IMR-90 (cell line): Measurements from ENCODE around the gene CAMK2D. TPM values are rescaled to one million over a fixed set of nuclear protein-coding genes. Genes with fewer than 3 reads are reported as not detected.

Source experiments
- ATAC-seq: fragments of 200-7000 bp; cut with Tn5 transposase; 2 replicates; pipeline ENCODE4 v1.9.1; 2020; ENCODE audit warnings: low read depth, mild to moderate bottlenecking, moderate library complexity
- BruUV-seq: library from RNA; stranded (reverse); fragments of 400-500 nt; replicated peaks from 2 replicates; lab custom pipeline; 2021; lab: Mats Ljungman, UMichigan
- CTCF ChIA-PET: fragments of 300-600 bp; formaldehyde crosslinking; extraction: SDS; loops from one replicate; lab custom pipeline; 2021; ENCODE audit warnings: antibody characterized with exemption; lab: Yijun Ruan, JAX
- POLR2A ChIA-PET: fragments of 300-600 bp; sonication (Branson Sonifier 250); formaldehyde crosslinking; loops from one replicate; lab custom pipeline; 2022; ENCODE audit warnings: antibody characterized with exemption; ENCODE audit not compliant: unreplicated experiment; lab: Charles Lee
- DNase-seq: peaks from one replicate; pipeline ENCODE4 v3.0.0; 2013
- H2AFZ ChIP-seq: replicated peaks from 2 replicates; pipeline ENCODE3; 2013; ENCODE audit warnings: low read length, mild to moderate bottlenecking; ENCODE audit not compliant: poor library complexity
- H2AK5ac ChIP-seq: 2 replicates; pipeline ENCODE4 v1.6.1; 2013; ENCODE audit warnings: low read depth, low read length, inconsistent platforms
- H2AK9ac ChIP-seq: replicated peaks from 2 replicates; pipeline ENCODE3; 2013; ENCODE audit warnings: mild to moderate bottlenecking, low read depth, low read length, moderate library complexity; ENCODE audit not compliant: poor library complexity
- H2BK120ac ChIP-seq: 2 replicates; pipeline ENCODE4 v1.6.1; 2013; ENCODE audit warnings: low read depth, low read length, inconsistent platforms
- H2BK15ac ChIP-seq: 3 replicates; pipeline ENCODE4 v1.6.1; 2013; ENCODE audit warnings: low read depth, low read length, inconsistent platforms
- H2BK20ac ChIP-seq: 2 replicates; pipeline ENCODE4 v1.6.1; 2013; ENCODE audit warnings: low read depth, mild to moderate bottlenecking, inconsistent platforms, low read length, moderate library complexity
- H2BK5ac ChIP-seq: 2 replicates; pipeline ENCODE4 v1.6.1; 2013; ENCODE audit warnings: mild to moderate bottlenecking, low read depth, low read length, inconsistent platforms; ENCODE audit not compliant: poor library complexity, severe bottlenecking
- H3K14ac ChIP-seq: replicated peaks from 2 replicates; pipeline ENCODE4 v1.6.1; 2013; ENCODE audit warnings: low read depth, low read length, inconsistent platforms
- H3K18ac ChIP-seq: 2 replicates; pipeline ENCODE4 v1.6.1; 2013; ENCODE audit warnings: low read depth, low read length, control low read depth
- H3K23ac ChIP-seq: 2 replicates; pipeline ENCODE4 v1.6.1; 2013; ENCODE audit warnings: low read depth, low read length, inconsistent platforms
- H3K27ac ChIP-seq: 2 replicates; pipeline ENCODE4 v1.5.1; 2013; ENCODE audit warnings: mild to moderate bottlenecking, control low read depth, low read length; ENCODE audit not compliant: insufficient read depth
- H3K27me3 ChIP-seq: 2 replicates; pipeline ENCODE4 v1.6.1; 2013; ENCODE audit warnings: low read length; ENCODE audit not compliant: control insufficient read depth, insufficient read depth
- H3K36me3 ChIP-seq: 2 replicates; pipeline ENCODE4 v1.6.1; 2013; ENCODE audit warnings: low read length, mixed read lengths; ENCODE audit not compliant: control insufficient read depth, insufficient read depth
- H3K4ac ChIP-seq: 2 replicates; pipeline ENCODE4 v1.6.1; 2013; ENCODE audit warnings: low read depth, low read length, inconsistent platforms
- H3K4me1 ChIP-seq: 2 replicates; pipeline ENCODE4 v1.6.1; 2013; ENCODE audit warnings: low read length, mixed read lengths; ENCODE audit not compliant: control insufficient read depth, insufficient read depth
- H3K4me2 ChIP-seq: 2 replicates; pipeline ENCODE4 v1.6.1; 2013; ENCODE audit warnings: low read depth, mild to moderate bottlenecking, control low read depth, low read length, moderate library complexity
- H3K4me3 ChIP-seq: 2 replicates; pipeline ENCODE4 v1.5.1; 2013; ENCODE audit warnings: low read depth, mild to moderate bottlenecking, control low read depth, low read length, moderate library complexity; ENCODE audit not compliant: insufficient read depth
- H3K56ac ChIP-seq: 2 replicates; pipeline ENCODE4 v1.6.1; 2013; ENCODE audit warnings: low read length, inconsistent platforms; ENCODE audit not compliant: insufficient read depth; ENCODE audit errors: extremely low read depth
- H3K79me1 ChIP-seq, 2 experiments: 2 replicates each; pipeline ENCODE4 v1.6.1; 2013; ENCODE audit warnings: low read length in 2 of 2, inconsistent platforms in 1 of 2, low read depth in 1 of 2
- H3K9ac ChIP-seq: 2 replicates; pipeline ENCODE4 v1.6.1; 2013; ENCODE audit warnings: low read depth, low read length, control low read depth
- H3K9me1 ChIP-seq: 2 replicates; pipeline ENCODE4 v1.6.1; 2013; ENCODE audit warnings: low read length, inconsistent platforms; ENCODE audit not compliant: insufficient read depth
- H3K9me3 ChIP-seq: 2 replicates; pipeline ENCODE4 v1.6.1; 2013; ENCODE audit warnings: low read length; ENCODE audit not compliant: control insufficient read depth, insufficient read depth
- H4K20me1 ChIP-seq: 2 replicates; pipeline ENCODE4 v1.6.1; 2013; ENCODE audit warnings: low read length, inconsistent platforms; ENCODE audit not compliant: insufficient read depth
- H4K5ac ChIP-seq: 2 replicates; pipeline ENCODE4 v1.6.1; 2013; ENCODE audit warnings: mild to moderate bottlenecking, low read depth, low read length, control low read depth
- H4K8ac ChIP-seq, 2 experiments: 2 replicates each; pipeline ENCODE4 v1.6.1; 2013; ENCODE audit warnings: low read depth in 2 of 2, low read length in 2 of 2, control low read depth in 1 of 2, inconsistent platforms in 1 of 2
- H4K91ac ChIP-seq: 2 replicates; pipeline ENCODE4 v1.6.1; 2013; ENCODE audit warnings: low read depth, low read length, inconsistent platforms; ENCODE audit not compliant: insufficient read depth
- BHLHE40 ChIP-seq: fragments of 150-350 bp; IDR thresholded peaks from 2 replicates; pipeline ENCODE4 v1.6.1; 2016; ENCODE audit warnings: mild to moderate bottlenecking, low read depth, low read length
- CTCF ChIP-seq: conservative IDR thresholded peaks from 2 replicates; pipeline ENCODE4 v1.5.1; 2012; ENCODE audit warnings: mild to moderate bottlenecking, low read depth, low read length, improper control_type of control experiment
- ELK1 ChIP-seq: fragments of 150-350 bp; IDR thresholded peaks from 2 replicates; pipeline ENCODE4 v1.6.1; 2016; ENCODE audit warnings: low read depth, mild to moderate bottlenecking, low read length, moderate library complexity, borderline replicate concordance
- FOS ChIP-seq: fragments of 150-350 bp; IDR thresholded peaks from 2 replicates; pipeline ENCODE4 v1.6.1; 2016; ENCODE audit warnings: low read depth, low read length
- MAFK ChIP-seq: IDR thresholded peaks from 2 replicates; pipeline ENCODE4 v1.6.1; 2012; ENCODE audit warnings: low read depth, low read length, improper control_type of control experiment
- MAZ ChIP-seq: IDR thresholded peaks from 2 replicates; pipeline ENCODE4 v1.6.1; 2012; ENCODE audit warnings: low read depth, mild to moderate bottlenecking, low read length, improper control_type of control experiment, moderate library complexity, borderline replicate concordance
- NFE2L2 ChIP-seq: fragments of 150-350 bp; IDR thresholded peaks from 2 replicates; pipeline ENCODE4 v1.6.1; 2016; ENCODE audit warnings: low read depth, mild to moderate bottlenecking, low read length
- POLR2A ChIP-seq: IDR thresholded peaks from 2 replicates; pipeline ENCODE4 v1.6.1; 2012; ENCODE audit warnings: mild to moderate bottlenecking, low read depth, low read length
- RAD21 ChIP-seq: IDR thresholded peaks from 2 replicates; pipeline ENCODE4 v1.6.1; 2012; ENCODE audit warnings: low read length, improper control_type of control experiment
- RCOR1 ChIP-seq: IDR thresholded peaks from 2 replicates; pipeline ENCODE4 v1.6.1; 2012; ENCODE audit warnings: mild to moderate bottlenecking, low read length, improper control_type of control experiment; ENCODE audit not compliant: insufficient replicate concordance
- RFX5 ChIP-seq: IDR thresholded peaks from 2 replicates; pipeline ENCODE4 v1.8.0; 2012; ENCODE audit warnings: low read depth, mild to moderate bottlenecking, low read length, moderate library complexity
- SMC3 ChIP-seq: fragments of 150-350 bp; IDR thresholded peaks from 2 replicates; pipeline ENCODE4 v1.6.1; 2016; ENCODE audit warnings: low read depth, mild to moderate bottlenecking, antibody characterized with exemption, low read length, moderate library complexity
- USF2 ChIP-seq: fragments of 150-350 bp; IDR thresholded peaks from 2 replicates; pipeline ENCODE4 v1.6.1; 2017; ENCODE audit warnings: mild to moderate bottlenecking, antibody characterized with exemption, low read length, low read depth
- WGBS, 2 experiments: methylation state at CpG; one replicate each; pipeline versions ENCODE4 v1.1.5 to v1.1.7; 2013; ENCODE audit warnings: missing lambda C conversion rate in 2 of 2; ENCODE audit not compliant: insufficient read length in 1 of 2; ENCODE audit errors: extremely low coverage in 2 of 2; 5-methylcytosine and 5-hydroxymethylcytosine counted together
- dilution Hi-C: fragments of 300-500 bp; cut with HindIII; formaldehyde crosslinking; loops from one replicate; pipeline ENCODE4 v1.14.3; 2018; ENCODE audit warnings: low sequenced_read_pairs; ENCODE audit not compliant: unreplicated experiment
- in situ Hi-C: fragments of 300-500 bp; cut with MboI; formaldehyde crosslinking; loops from 3 replicates; pipeline ENCODE4 v1.14.3; 2019; ENCODE audit warnings: low sequenced_read_pairs, inconsistent platforms, mixed read lengths
- intact Hi-C: fragments of 100-400 bp; cut with micrococcal nuclease; formaldehyde crosslinking; loops from 2 replicates; pipeline ENCODE4 v1.10.0; 2022
- polyA plus RNA-seq, 3 experiments: library from polyadenylated mRNA; depleted of rRNA; stranded (reverse); fragments of >200 nt; gene quantifications; 2 replicates each; pipeline ENCODE4 v1.2.3, GENCODE V29; 2012; ENCODE audit warnings: low replicate concordance in 1 of 3
- total RNA-seq: library from RNA; depleted of rRNA; stranded (reverse); fragments of >200 nt; gene quantifications from 2 replicates; pipeline ENCODE4 v1.2.3, GENCODE V29; 2012

CAMK2D gene
- total and polyA plus RNA-seq, 2 of the 4 experiments (the other 2 are of a cell fraction): 44.6 to 156 TPM

- H3K56ac ChIP-seq: no peak overlapping the region
- H3K4me1 ChIP-seq: peaks cover 15% of the 10 kb centered on the region
- no peaks in the 10 kb centered on the region for H3K9me3 ChIP-seq
- H3K23ac ChIP-seq: no peak overlapping the region
- H2BK120ac ChIP-seq: peak overlapping the region; percentile 24
- H2AK9ac ChIP-seq: no peak overlapping the region
- peaks cover 13% of the 10 kb centered on the region for H3K9me1 ChIP-seq
- ATAC-seq (peak; percentile 80), DNase-seq (peak; percentile 86)
- TF ChIP-seq MAZ: no peak
- no peak for TF ChIP-seq RFX5
- no peak for TF ChIP-seq ELK1
- TF ChIP-seq SMC3: no peak
- no peak for TF ChIP-seq NFE2L2
- TF ChIP-seq BHLHE40: no peak
- TF ChIP-seq FOS: no peak
- no peak for TF ChIP-seq MAFK
- TF ChIP-seq RAD21: no peak
- TF ChIP-seq USF2: no peak
- TF ChIP-seq CTCF: no peak
- no peak for TF ChIP-seq POLR2A
- no peak for TF ChIP-seq RCOR1
- no peak overlapping the region; the same call in 1 of the 2 replicates for H3K18ac ChIP-seq
- CTCF ChIA-PET: interaction anchor here (1.2 kb wide), 1 partner anchor 228 kb away, joined by 3 read pairs; no protein-coding TSS in a partner anchor
- in situ Hi-C loops (no loop called here), dilution Hi-C loops (no loop called here), intact Hi-C loops (no loop called here)
- peak overlapping the region; percentile 28 for H2BK5ac ChIP-seq
- no peak overlapping the region for H4K91ac ChIP-seq
- no peak overlapping the region for H2AK5ac ChIP-seq
- no peak overlapping the region for H3K4me3 ChIP-seq
- H3K79me1 ChIP-seq: peaks cover 33 to 65% of the 10 kb centered on the region in 2 experiments
- no peak overlapping the region for H4K5ac ChIP-seq
- H2BK20ac ChIP-seq: peak overlapping the region; percentile 48; the same call in 1 of the 2 replicates
- no TSS peak for BruUV-seq
- H2AFZ ChIP-seq: no peak overlapping the region
- POLR2A ChIA-PET: interaction anchor here (0.5 kb wide), 1 partner anchor 64 kb away, joined by 4 read pairs; no protein-coding TSS in a partner anchor
- H3K27ac ChIP-seq: no peak overlapping the region; the same call in 1 of the 2 replicates
- no peak overlapping the region; the same call in 2 of the 3 replicates for H2BK15ac ChIP-seq
- no peak overlapping the region for H3K9ac ChIP-seq
- 0 out of 4 replicates have a peak overlapping the region, but pooled peaks of 1 of the 2 experiments have one; percentile 27 for H4K8ac ChIP-seq
- no peak overlapping the region; the same call in 1 of the 2 replicates for H3K4me2 ChIP-seq
- H3K4ac ChIP-seq: peak overlapping the region; percentile 41
- no peaks in the 10 kb centered on the region for H3K36me3 ChIP-seq
- H3K27me3 ChIP-seq: no peaks in the 10 kb centered on the region
- H4K20me1 ChIP-seq: peaks cover 37% of the 10 kb centered on the region; the same call in 1 of the 2 replicates
- H3K14ac ChIP-seq: peak overlapping the region; percentile 5; the same call in 1 of the 2 replicates
- 20% methylated on average over 1 of the region's 3 CpGs; no CpG with 5 or more reads in 1 of the 2 experiments for WGBS, 2 experiments
Measured at GRCh38 chr4:113635739-113636437, 125.7 kb downstream of the CAMK2D start.
